NCI-H1105 (cell line): ENCODE results near the gene CLDN6.

Experiments
- DNase-seq: peaks from one replicate; lab custom pipeline; 2025; lab: John Stamatoyannopoulos, UW

Gene CLDN6

GRCh38 chr16:2970563-2970962 lies 47.4 kb downstream of the CLDN6 start:
- DNase-seq = no peak

DNA sequence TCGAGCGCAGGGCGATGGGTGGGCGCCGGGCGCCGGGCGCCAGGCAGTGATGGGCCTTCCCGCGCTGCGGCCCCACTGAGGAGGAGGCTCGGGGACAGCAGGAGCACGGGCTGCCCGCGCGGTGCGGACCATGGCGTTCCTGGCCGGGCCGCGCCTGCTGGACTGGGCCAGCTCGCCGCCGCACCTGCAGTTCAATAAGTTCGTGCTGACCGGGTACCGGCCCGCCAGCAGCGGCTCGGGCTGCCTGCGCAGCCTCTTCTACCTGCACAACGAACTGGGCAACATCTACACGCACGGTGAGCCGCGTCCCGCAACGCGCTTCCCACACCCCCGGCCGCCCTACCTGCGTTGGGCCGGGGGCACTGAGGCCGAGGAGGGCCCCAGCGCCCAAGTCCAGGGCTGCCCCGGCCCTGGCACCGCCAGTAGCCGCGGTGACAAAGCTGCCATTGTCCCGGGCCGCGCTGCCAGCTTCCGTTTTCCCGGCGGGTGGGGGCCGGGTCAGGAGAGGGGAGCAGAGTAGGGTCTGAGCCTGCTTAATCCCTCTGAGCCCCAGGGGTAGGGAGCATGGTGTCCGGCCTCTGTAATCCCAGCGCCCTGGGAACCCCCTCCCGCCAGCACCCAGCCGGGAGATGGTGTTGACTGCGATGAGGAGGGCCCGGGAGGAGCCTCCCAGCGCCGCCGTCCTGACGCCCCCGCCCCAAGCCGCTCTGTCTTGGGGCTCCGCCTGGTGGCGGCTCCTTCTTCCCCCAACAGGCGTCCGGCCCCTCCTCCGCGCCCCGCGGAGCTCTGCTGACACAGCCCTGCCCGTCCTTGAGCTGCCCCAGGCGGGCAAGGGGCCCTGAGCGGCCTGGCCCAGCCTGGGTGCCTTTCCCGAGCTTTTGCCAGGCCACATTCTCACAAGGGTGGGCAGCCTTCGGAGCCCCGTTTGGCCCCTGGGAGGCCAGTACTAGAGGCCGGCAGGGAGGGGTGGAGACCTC lies 48.1 kb downstream of the CLDN6 start:
- no peak for DNase-seq

GRCh38 chr16:2968738-2969544 lies 49.0 kb downstream of the CLDN6 start, which contains the start of gene PAQR4:
PAQR4 (plus strand) TSS chr16:2969348; CDS start chr16:2969675, 327 bp downstream.
- DNase-seq = peak; percentile 49

- DNase-seq = no peak
These were observed 49.6 kb downstream of the CLDN6 start for GRCh38 chr16:2968368-2968737.

GRCh38 chr16:2967721-2968161 lies 50.2 kb downstream of the CLDN6 start:
- DNase-seq = no peak

GRCh38 chr16:2967211-2967631 lies 50.8 kb downstream of the CLDN6 start:
- no peak for DNase-seq

GRCh38 chr16:2966808-2967191 lies 51.2 kb downstream of the CLDN6 start:
- no peak for DNase-seq

GRCh38 chr16:2966043-2966807 lies 51.8 kb downstream of the CLDN6 start:
- no peak for DNase-seq
